ENCODE results near the gene ZNF3.

ZNF3 gene

GRCh38 chr7:100029596-100029995, 51.9 kb downstream of the ZNF3 start:
- TF ChIP-seq FOXP2 (optimal IDR thresholded peaks at IDR 0.05; ENCODE audit: borderline replicate concordance, extremely low read depth, extremely low read length, insufficient read depth) (no peak), REST (IDR thresholded peaks at IDR 0.05; ENCODE audit: insufficient read depth in 1 of 2, low read depth in 2 of 2, low read length in 2 of 2) (no peak), SIN3A (IDR thresholded peaks at IDR 0.05; ENCODE audit: borderline replicate concordance, insufficient read depth, low read length) (no peak), POLR2AphosphoS5 (IDR thresholded peaks at IDR 0.05; ENCODE audit: low read depth, low read length) (no peak), TAF1 (IDR thresholded peaks at IDR 0.05; ENCODE audit: borderline replicate concordance, insufficient read depth, low read length) (no peak)

- no peak for TF ChIP-seq REST (IDR thresholded peaks at IDR 0.05; ENCODE audit: insufficient read depth in 1 of 2, low read depth in 2 of 2, low read length in 2 of 2)
- no peak for TF ChIP-seq TAF1 (IDR thresholded peaks at IDR 0.05; ENCODE audit: borderline replicate concordance, insufficient read depth, low read length)
- TF ChIP-seq POLR2AphosphoS5 (IDR thresholded peaks at IDR 0.05; ENCODE audit: low read depth, low read length): no peak
- no peak for TF ChIP-seq FOXP2 (optimal IDR thresholded peaks at IDR 0.05; ENCODE audit: borderline replicate concordance, extremely low read depth, extremely low read length, insufficient read depth)
- TF ChIP-seq SIN3A (IDR thresholded peaks at IDR 0.05; ENCODE audit: borderline replicate concordance, insufficient read depth, low read length): no peak
These were observed 54.3 kb downstream of the ZNF3 start for GRCh38 chr7:100027197-100027596.

- TF ChIP-seq POLR2AphosphoS5 (IDR thresholded peaks at IDR 0.05; ENCODE audit: low read depth, low read length) (no peak), SIN3A (IDR thresholded peaks at IDR 0.05; ENCODE audit: borderline replicate concordance, insufficient read depth, low read length) (no peak), TAF1 (IDR thresholded peaks at IDR 0.05; ENCODE audit: borderline replicate concordance, insufficient read depth, low read length) (no peak), REST (IDR thresholded peaks at IDR 0.05; ENCODE audit: insufficient read depth in 1 of 2, low read depth in 2 of 2, low read length in 2 of 2) (no peak), FOXP2 (optimal IDR thresholded peaks at IDR 0.05; ENCODE audit: borderline replicate concordance, extremely low read depth, extremely low read length, insufficient read depth) (no peak)
These were observed 57.4 kb downstream of the ZNF3 start for GRCh38 chr7:100024020-100024619.

GRCh38 chr7:100023526-100023925, 58.0 kb downstream of the ZNF3 start:
- TF ChIP-seq TAF1 (IDR thresholded peaks at IDR 0.05; ENCODE audit: borderline replicate concordance, insufficient read depth, low read length) (no peak), SIN3A (IDR thresholded peaks at IDR 0.05; ENCODE audit: borderline replicate concordance, insufficient read depth, low read length) (no peak), REST (IDR thresholded peaks at IDR 0.05; ENCODE audit: insufficient read depth in 1 of 2, low read depth in 2 of 2, low read length in 2 of 2) (no peak), FOXP2 (optimal IDR thresholded peaks at IDR 0.05; ENCODE audit: borderline replicate concordance, extremely low read depth, extremely low read length, insufficient read depth) (no peak), POLR2AphosphoS5 (IDR thresholded peaks at IDR 0.05; ENCODE audit: low read depth, low read length) (no peak)
